ENCODE results near the gene DRC7.

The DRC7 gene

DNA sequence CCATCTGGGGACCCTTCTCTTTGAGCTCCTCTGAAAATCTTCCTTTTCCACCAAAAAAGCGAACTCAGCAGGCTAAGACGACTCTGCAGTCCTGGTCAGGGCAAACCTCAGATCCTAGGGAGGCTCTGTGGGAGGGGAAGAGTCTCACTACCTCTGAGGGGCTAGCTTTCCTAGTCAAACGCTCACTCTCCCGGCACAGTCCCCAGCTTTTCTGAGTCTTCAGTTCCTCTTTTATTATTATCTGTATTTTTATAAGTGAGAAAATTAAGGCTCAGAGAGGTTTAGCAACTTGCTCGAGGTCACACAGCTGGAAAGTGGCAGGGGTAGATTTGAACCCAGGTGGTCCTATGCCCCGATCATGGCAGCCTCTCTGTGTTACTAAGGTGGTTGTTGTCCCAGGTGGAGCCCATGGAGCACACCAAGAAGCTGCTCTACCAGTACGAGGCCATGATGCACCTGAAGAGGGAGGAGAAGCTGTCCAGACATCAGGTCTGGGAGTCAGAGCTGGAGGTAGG lies 31.9 kb downstream of the DRC7 start:
- H3K9me3 ChIP-seq (ENCODE audit: control insufficient read depth, insufficient read depth, low read length), result no peaks in the 10 kb centered on the region
- TF ChIP-seq EZH2phosphoT487 (IDR thresholded peaks at IDR 0.05; ENCODE audit: borderline replicate concordance, low read length) (no peak), CTCF (IDR thresholded peaks at IDR 0.05; ENCODE audit: low read depth, low read length, poor library complexity, severe bottlenecking) (no peak)
- peaks cover 8% of the 10 kb centered on the region; the same call in 1 of the 2 replicates for H3K4me1 ChIP-seq (ENCODE audit: control insufficient read depth, low read length)
- no peaks in the 10 kb centered on the region for H3F3A ChIP-seq (ENCODE audit: control insufficient read depth, insufficient read depth)
- H4K20me1 ChIP-seq (ENCODE audit: control insufficient read depth, insufficient read depth, low read depth, low read length), result no peaks in the 10 kb centered on the region
- no peaks in the 10 kb centered on the region for H3K9me2 ChIP-seq (replicated peaks; ENCODE audit: control insufficient read depth, low read length)
- H3K79me2 ChIP-seq (ENCODE audit: control insufficient read depth, low read length), result no peaks in the 10 kb centered on the region
- no peak overlapping the region for H3K4me3 ChIP-seq (ENCODE audit: low read length)
- no peaks in the 10 kb centered on the region for H3K27me3 ChIP-seq (ENCODE audit: control insufficient read depth, low read length)
- H3K36me3 ChIP-seq (ENCODE audit: control insufficient read depth, low read length), result no peaks in the 10 kb centered on the region
- H3K4me2 ChIP-seq (ENCODE audit: low read length), result no peak overlapping the region
- H3K27ac ChIP-seq (ENCODE audit: low read depth, low read length), result no peak overlapping the region

- Histone ChIP-seq H3K4me3 (ENCODE audit: low read length) (no peak overlapping the region), H3K4me2 (ENCODE audit: low read length) (no peak overlapping the region), H3K9me2 (replicated peaks; ENCODE audit: control insufficient read depth, low read length) (no peaks in the 10 kb centered on the region), H3K27me3 (ENCODE audit: control insufficient read depth, low read length) (no peaks in the 10 kb centered on the region), H3K4me1 (ENCODE audit: control insufficient read depth, low read length) (peaks cover 8% of the 10 kb centered on the region; the same call in 1 of the 2 replicates), H3F3A (ENCODE audit: control insufficient read depth, insufficient read depth) (no peaks in the 10 kb centered on the region), H3K36me3 (ENCODE audit: control insufficient read depth, low read length) (no peaks in the 10 kb centered on the region), H4K20me1 (ENCODE audit: control insufficient read depth, insufficient read depth, low read depth, low read length) (no peaks in the 10 kb centered on the region), H3K27ac (ENCODE audit: low read depth, low read length) (no peak overlapping the region), H3K79me2 (ENCODE audit: control insufficient read depth, low read length) (no peaks in the 10 kb centered on the region), H3K9me3 (ENCODE audit: control insufficient read depth, insufficient read depth, low read length) (no peaks in the 10 kb centered on the region)
- TF ChIP-seq EZH2phosphoT487 (IDR thresholded peaks at IDR 0.05; ENCODE audit: borderline replicate concordance, low read length) (no peak), CTCF (IDR thresholded peaks at IDR 0.05; ENCODE audit: low read depth, low read length, poor library complexity, severe bottlenecking) (no peak)
Measured at GRCh38 chr16:57727610-57728009, 33.0 kb downstream of the DRC7 start.

- Histone ChIP-seq H3K9me2 (replicated peaks; ENCODE audit: control insufficient read depth, low read length) (no peaks in the 10 kb centered on the region), H3F3A (ENCODE audit: control insufficient read depth, insufficient read depth) (no peaks in the 10 kb centered on the region), H3K36me3 (ENCODE audit: control insufficient read depth, low read length) (no peaks in the 10 kb centered on the region), H3K27ac (ENCODE audit: low read depth, low read length) (no peak overlapping the region), H3K79me2 (ENCODE audit: control insufficient read depth, low read length) (no peaks in the 10 kb centered on the region), H3K4me3 (ENCODE audit: low read length) (no peak overlapping the region), H3K4me1 (ENCODE audit: control insufficient read depth, low read length) (peaks cover 8% of the 10 kb centered on the region; the same call in 1 of the 2 replicates), H3K9me3 (ENCODE audit: control insufficient read depth, insufficient read depth, low read length) (no peaks in the 10 kb centered on the region), H3K4me2 (ENCODE audit: low read length) (no peak overlapping the region), H3K27me3 (ENCODE audit: control insufficient read depth, low read length) (no peaks in the 10 kb centered on the region), H4K20me1 (ENCODE audit: control insufficient read depth, insufficient read depth, low read depth, low read length) (no peaks in the 10 kb centered on the region)
- TF ChIP-seq CTCF (IDR thresholded peaks at IDR 0.05; ENCODE audit: low read depth, low read length, poor library complexity, severe bottlenecking) (no peak), EZH2phosphoT487 (IDR thresholded peaks at IDR 0.05; ENCODE audit: borderline replicate concordance, low read length) (no peak)
Measured at GRCh38 chr16:57728336-57729181, 34.0 kb downstream of the DRC7 start.

Measured in DOHH2 (cell line).